NK-92 treated with Interleukin-12 subunit alpha and Interleukin-12 subunit beta, amount 100 ng/mL, for 24 hours (cell line): ENCODE data around the gene DCAF8L2.
"Not testable (repeated sequence)": the region's sequence is repeated elsewhere in the genome, so short reads cannot be mapped to it uniquely, and the experiment has no call there.

Experiments
- DNase-seq: peaks from one replicate; lab custom pipeline; 2025; lab: John Stamatoyannopoulos, UW

DCAF8L2 gene

DNA sequence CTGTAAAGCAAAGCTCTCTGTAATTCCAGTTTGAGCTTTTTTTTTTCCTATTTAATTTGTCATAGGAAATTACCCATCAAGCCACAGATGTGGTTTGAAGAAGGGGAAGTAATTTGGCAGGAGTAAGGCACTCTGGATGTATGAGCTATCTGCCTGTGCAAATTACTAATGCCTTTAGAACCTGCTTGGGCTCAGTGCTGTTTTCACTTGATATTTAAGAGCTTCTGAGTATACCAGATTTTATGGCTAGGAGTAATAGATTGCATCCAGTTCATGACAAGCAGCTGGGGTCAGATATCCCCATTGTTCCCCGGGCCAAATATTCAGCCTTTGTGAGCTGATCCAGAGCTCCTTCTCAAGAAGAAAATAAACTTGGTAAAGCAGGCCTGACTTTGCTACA lies 89.1 kb downstream of the DCAF8L2 start:
- no peak for DNase-seq

DNA sequence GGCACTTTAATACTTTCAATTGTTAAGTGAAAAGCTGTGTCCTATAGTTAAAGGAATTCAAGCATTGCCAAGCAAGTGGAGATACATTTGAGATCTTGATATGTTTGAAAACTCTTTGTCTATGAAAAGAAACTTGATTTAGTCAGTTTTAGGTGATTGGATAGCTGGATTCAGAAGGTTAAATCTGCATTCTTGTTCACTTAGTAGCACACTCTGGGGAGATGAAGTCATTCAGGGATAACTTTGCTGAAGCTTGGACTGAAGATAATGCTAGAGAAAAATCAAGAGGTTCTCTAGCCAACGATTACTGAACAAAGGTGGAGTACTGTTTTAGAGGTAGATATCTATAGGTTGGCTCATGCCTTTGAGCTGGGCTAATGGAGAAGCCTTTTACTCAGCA lies 90.6 kb downstream of the DCAF8L2 start:
- no peak for DNase-seq

DNA sequence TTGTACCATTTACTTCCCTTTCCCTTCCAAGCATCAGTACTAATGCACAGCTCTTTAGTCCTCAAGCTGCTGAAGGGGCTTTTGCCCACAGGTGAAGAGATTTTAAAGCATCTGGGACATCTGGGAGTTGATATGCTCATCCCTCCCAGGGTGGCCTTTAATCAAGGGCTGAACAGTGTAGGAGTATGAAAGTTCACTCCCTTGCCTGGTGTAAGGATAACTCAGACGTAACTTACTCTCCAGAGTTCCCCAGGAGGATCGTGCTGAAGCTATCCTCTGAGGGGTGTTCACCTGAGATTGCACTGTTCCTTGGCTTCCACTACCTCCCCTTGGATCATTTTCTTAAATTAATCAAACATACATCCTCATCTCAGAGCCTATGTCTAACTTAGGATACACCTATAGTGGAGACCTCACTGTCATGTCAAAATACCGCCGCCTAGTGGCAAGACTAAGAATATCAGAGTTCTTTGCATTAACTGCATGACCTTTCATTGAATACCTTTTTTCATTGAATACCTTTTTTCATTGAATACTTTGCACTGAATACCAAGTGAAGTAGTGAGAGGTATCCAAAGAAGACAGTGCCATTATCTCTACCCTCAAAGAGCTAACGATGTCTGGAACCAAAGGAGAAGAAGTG lies 93.5 kb downstream of the DCAF8L2 start:
- peak; percentile 0 for DNase-seq

DNA sequence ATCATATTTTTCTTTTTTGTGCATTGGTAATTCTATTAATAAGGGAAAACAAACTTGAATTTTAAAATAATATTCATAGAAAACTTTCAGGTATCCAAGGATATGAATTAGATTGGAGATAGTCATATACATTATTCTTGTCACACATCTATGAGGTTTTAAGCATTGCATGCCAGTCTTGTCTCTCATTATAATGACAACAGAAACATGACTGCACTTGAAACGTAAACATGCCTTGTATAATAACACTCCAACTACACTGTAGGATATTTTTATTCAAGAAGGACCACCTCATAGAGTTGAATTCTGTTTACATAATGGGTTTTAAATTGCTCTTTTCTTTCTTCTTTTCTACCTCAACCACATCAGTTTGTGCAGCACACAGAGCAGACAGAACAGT lies 104.5 kb downstream of the DCAF8L2 start:
- DNase-seq = no peak

DNA sequence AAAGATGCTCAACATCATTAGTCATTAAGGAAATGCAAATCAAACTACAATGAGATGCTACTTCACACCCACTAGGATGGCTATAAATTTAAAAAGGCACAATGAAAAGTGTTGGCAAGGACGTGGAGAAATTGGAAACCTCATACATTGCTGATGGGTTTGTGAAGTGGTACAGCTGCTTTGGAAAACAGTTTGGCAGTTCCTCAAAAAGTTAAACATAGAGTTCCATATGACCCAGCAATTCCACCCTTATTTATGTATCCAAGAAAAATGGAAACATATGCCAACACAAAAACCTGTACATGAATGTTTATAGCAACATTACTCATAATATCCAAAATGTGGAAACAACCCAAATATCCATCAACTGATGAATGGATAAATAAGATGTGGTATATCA lies 116.4 kb downstream of the DCAF8L2 start:
- no peak for DNase-seq

DNA sequence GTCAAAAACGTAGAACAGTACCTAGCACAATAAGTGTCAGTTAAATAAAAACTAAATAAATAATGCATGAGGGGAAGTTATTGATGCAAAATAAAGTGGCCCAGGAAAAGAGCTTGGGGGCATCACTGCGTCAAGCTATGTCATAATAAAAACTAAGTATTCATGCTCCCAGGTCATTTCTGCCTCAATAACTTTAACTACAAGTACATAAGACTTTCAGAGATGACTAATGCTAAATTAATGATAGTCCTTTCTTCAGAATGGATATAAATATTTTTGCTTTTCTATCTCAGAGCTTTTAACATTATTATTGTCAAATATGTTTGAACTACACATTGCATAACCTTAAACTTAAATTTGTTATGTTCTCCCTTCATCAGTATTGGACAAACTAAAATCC lies 125.5 kb downstream of the DCAF8L2 start:
- DNase-seq = no peak

DNA sequence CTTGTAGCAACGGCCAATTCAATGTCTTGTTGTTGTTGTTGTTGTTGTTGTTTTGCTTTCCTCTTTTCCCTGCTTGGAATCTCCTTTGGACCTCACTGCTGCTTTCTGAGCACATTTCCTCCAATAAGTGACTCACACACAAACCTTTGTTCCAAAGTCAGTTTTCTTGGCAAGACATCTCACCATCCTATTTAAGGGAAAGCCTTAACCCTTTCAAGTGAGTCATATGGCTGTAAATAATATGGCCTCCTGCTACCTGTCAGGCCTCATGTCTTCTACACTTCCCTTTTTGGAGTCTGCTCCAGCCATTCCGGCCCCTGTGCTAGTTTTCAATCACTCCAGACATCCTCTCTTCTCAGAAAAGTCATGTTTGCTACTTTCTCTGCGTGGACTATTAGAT lies 138.1 kb downstream of the DCAF8L2 start:
- no peak for DNase-seq

DNA sequence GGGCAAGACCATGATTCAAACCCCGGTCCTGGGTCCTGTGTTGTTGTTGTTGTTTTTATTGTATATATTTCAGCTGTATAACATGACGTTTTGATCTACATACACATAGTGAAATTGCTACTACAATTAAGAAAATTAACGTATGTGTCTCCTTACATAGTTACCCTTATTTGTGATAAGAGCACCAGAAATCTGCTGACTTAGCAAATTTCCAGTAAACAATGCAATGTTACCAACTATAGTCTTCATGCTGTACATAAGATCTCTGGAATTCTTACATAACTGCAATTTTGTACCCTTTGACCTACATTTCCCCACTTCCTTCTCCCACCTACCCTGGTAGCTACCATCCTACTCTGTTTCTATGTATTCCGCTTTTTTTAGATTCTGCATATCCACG lies 141.8 kb downstream of the DCAF8L2 start:
- no peak for DNase-seq

DNA sequence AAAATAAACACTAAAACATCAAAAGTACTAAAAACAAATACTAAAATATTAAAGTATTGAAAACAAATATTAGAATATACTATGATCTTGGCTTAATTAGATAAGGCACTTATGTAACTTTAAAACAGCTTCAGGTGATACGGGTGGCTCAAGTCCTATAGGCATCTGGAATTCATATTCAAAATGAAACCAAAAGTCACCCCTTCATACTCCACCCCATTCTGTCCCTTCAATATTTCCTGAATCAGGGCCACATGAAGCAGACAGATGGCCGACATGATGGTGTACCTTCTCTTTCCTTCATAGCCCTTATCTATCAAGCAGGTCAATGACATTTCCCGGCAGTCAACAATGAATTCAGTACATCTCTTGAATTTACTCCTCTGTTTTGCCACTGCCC lies 145.8 kb downstream of the DCAF8L2 start:
- DNase-seq = no peak

DNA sequence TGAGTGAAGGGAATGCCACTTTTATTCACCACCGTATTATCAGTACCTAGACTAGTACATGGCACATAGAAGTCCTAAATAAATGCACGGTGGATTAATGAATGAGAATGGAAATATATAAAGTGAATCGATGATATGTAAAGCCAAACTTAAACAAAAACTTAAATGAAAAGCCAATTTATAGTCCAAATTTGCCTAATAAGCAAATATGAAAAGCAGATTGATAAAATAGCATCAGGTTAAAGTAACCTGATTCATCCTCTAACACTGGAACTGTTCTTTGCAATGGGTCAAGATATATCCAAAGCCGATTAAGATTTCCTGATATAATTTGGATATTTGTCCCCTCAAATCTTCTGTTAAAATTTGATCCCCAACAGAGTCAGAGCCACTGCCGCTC lies 150.8 kb downstream of the DCAF8L2 start:
- no peak for DNase-seq

DNA sequence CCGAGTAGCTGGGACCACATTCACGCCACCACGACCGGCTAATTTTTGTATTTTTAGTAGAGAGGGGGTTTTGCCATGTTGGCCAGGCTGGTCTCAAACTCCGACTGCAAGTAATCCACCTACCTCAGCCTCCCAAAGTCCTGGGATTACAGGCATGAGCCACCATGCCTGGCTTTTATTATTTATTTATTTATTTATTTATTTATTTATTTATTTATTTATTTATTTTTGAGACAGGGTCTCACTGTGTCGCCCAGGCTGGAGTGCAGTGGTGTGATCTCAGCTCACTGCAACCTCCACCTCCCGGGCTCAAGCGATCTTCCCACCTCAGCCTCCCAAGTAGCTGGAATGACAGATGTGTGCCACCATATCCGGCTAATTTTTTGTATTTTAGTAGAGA lies 153.4 kb downstream of the DCAF8L2 start:
- DNase-seq = not testable (repeated sequence)

DNA sequence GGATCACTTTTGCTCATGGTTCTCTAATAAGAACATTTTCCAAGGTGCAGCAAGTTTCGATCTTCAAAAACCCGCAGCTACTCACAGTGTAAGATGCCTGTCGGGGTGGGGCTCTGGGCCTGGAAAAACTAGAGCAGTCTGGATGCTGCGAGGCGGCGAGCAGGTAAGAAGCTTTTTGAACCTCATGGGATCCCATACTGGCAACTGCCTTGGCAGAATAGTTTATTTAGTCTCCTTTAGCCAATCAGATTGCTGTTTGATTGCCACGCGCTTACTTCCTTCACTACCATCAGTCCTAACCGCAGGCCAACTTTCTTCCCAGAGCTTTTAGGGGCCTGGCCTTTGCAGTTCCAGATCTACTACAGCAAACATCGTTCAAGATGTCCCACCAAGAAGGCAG lies 156.4 kb downstream of the DCAF8L2 start:
- no peak for DNase-seq

DNA sequence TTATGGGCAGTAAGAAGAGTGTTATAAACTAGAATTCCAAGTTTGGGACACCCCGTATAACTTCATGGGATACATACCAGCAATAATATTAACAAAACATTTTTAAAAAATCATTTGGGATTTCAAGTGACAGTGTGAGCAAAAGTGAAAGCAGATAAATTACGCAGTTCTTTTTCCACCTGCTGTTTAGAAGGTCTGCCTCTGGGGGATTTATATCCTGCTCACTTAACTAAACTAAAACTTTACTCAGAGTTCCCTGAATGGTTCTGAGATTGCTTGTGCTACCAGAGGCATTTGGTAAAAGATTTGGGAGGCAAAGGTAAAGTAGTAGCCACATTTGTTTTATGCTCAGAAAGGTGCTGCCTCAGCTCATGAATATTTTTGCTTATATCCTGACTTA lies 160.2 kb downstream of the DCAF8L2 start:
- DNase-seq = not testable (repeated sequence)

DNA sequence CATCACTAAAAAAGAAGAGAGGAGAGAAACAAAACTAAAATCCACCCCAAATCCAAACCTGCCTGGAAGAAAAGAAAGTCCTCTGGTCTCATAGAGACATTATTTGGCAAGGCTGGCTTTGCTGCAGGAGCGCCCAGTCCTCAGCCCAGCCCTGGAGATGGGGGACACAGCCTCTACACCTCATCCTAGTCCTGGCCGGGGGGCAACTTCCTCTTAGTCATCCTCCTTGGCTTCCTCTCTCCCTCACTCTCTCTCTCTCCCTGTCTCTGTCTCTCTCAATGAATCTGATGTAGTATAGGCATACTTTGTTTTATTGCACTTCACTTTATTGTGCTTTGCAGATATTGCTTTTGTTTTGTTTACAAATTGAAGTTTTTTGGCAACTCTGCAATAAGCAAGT lies 161.8 kb downstream of the DCAF8L2 start:
- DNase-seq = no peak

DNA sequence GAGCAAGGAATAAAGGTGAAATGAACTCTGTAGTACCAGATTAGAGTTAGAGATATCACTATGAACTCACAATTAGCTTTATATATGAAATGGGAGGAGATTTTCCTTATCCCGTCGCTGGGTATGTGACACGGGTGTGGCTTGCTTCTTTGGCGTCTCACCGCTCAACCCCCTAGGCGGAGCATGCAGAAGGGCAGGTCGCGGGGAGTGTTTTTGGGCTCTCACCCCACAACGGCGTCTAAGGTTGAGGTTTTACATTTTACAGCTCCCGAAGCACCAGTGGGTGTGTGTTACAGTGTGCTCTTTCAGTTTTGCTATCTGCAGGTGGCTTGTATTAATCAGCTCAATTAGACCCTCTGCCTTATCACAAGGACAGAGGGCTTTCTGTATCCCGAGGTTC lies 175.6 kb downstream of the DCAF8L2 start:
- no peak for DNase-seq

DNA sequence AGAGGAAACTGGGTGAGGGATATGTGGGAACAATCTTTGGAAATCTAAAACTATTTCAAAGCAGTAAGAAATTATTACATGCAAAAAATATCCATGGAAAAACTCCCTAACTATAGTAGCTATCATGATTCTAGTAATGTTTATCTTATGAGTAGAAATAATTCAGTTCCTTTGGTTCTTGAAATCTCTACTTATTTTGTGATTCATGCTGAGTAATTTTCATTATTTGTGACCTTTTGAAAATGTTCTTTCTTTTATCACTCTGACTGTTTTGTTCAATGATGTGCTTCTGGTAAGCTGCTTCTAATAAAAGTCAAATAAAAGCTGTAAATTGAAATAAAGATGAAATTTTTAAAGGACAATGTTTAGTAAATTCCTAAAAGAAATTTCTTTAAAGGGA lies 177.2 kb downstream of the DCAF8L2 start:
- DNase-seq = no peak

DNA sequence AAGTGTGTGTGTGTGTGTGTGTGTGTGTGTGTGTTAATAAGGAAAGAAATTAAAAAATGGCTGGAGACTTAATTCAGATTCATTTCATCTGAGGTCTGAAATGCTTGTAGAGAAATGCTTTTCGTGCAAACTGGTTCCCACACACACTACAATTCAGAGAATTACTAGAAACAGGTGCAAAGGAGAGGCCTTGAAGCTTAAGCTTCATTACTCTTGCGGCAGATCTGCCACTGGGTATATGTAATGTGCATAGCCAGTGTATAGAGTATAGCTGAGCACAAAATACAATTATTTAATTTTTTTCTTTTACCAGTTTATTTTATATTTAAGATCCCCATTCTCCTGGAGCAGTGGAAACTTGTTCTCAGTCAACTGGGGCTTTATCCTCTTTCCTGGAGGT lies 185.8 kb downstream of the DCAF8L2 start:
- no peak for DNase-seq

DNA sequence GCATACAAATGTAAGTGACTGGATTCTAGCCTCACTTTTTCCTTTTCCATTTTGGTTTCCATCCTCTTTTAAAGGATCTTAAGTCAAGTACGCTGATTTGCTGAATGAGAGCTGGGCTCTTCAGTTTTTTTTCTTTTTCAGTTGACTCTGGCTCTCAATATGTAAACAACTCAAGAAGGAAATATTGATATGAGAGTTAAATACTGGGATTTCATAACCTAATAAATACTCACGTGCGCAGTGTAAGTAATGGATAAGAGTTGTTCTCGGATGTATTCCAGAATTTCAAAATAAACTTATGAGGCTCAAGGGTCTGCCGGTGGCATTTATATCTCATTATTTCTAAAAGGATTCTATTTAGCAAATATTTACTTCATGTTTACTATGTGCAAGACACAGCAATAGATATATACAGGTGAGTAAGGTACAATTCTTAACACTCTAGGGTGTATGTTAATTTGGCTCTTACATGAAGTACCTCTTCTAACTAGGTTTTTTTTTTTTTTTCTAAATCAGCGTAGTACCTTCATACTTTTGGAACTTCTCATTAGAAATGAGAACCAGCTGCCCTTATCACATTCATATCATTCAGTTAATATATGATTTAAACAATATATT lies 206.6 kb downstream of the DCAF8L2 start:
- no peak for DNase-seq

DNA sequence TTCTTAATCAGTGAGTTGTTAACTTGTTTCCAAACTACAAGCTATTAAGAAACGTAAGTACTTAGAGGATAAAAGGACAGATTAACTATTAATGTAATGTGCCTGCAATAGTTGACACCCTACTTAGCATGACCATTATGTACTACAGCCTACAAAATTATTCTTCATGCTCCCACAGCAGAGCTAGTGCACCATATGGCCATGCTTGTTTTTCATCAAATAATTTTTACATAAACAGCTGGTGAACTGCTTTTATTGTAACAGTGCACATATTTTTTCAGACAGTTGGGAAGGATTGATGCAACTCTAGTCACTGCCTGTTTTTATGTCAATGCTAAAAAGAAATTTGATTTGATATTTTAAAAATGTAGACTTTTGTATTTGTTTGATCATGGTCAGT lies 207.4 kb downstream of the DCAF8L2 start:
- DNase-seq = no peak
